SK-N-MC (cell line): ENCODE data around the gene SERPINA1.
"Not testable (repeated sequence)": the region's sequence is repeated elsewhere in the genome, so short reads cannot be mapped to it uniquely, and the experiment has no call there.

Experiments
- DNase-seq: peaks from one replicate; pipeline ENCODE4 v3.0.0-alpha.2; 2011; ENCODE audit warnings: low read depth, low spot score
- H3K27ac ChIP-seq: fragments of 200-600 bp; sonication (generic); 2 replicates; pipeline ENCODE4 v1.5.1; 2016; ENCODE audit warnings: mixed run types
- H3K36me3 ChIP-seq: fragments of 200-600 bp; sonication (generic); 2 replicates; pipeline ENCODE4 v1.6.1; 2017; ENCODE audit warnings: antibody characterized with exemption, low read length, mixed read lengths; ENCODE audit not compliant: insufficient read depth
- H3K4me3 ChIP-seq: fragments of 200-600 bp; sonication (generic); 2 replicates; pipeline ENCODE4 v1.5.1; 2016
- H3K9ac ChIP-seq: fragments of 200-600 bp; sonication (generic); 2 replicates; pipeline ENCODE4 v1.8.0; 2017; ENCODE audit warnings: mixed run types, mixed read lengths; ENCODE audit not compliant: insufficient read length
- H3K9me3 ChIP-seq: fragments of 200-600 bp; sonication (generic); 2 replicates; pipeline ENCODE4 v1.6.1; 2017; ENCODE audit warnings: low read depth, mild to moderate bottlenecking, antibody characterized with exemption, low read length, moderate library complexity, mixed read lengths
- EZH2 ChIP-seq: fragments of 200-600 bp; sonication (generic); IDR thresholded peaks from one replicate; pipeline ENCODE4 v1.6.1; 2017; ENCODE audit warnings: antibody characterized with exemption
- FOXP2 ChIP-seq: optimal IDR thresholded peaks from 2 replicates; pipeline ENCODE3; 2011; ENCODE audit warnings: mild to moderate bottlenecking, moderate library complexity; ENCODE audit not compliant: insufficient read depth; ENCODE audit errors: extremely low read length, control extremely low read depth
- POLR2AphosphoS5 ChIP-seq: IDR thresholded peaks from 2 replicates; pipeline ENCODE4 v1.6.1; 2012; ENCODE audit warnings: mild to moderate bottlenecking, low read depth, low read length, borderline replicate concordance

SERPINA1 gene

DNA sequence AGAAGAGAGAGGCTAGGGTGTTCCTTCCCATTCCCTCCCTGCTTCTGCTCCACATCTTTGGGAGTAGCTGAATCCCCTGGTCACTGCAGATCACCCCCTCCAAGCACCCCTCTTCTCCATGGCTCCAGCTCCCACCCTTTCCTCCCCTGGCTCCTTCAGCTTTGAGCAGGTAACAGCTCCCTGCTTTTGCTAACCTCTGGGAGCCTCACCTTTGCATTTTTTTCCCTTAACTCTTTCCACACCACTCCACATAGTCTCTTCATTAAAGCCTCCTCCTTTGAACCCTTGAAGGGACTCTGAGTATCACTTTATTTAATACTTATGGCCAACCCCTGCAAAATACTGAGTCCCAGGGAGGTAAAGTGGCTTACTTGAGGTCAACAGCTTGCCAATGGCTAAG lies 39.6 kb downstream of the SERPINA1 start:
- H3K9ac ChIP-seq, result no peak overlapping the region
- H3K4me3 ChIP-seq, result no peak overlapping the region
- H3K9me3 ChIP-seq, result no peaks in the 10 kb centered on the region
- DNase-seq, result no peak
- H3K27ac ChIP-seq, result no peak overlapping the region
- TF ChIP-seq FOXP2, result no peak
- TF ChIP-seq EZH2, result no peak
- no peaks in the 10 kb centered on the region for H3K36me3 ChIP-seq

GRCh38 chr14:94346841-94347240 lies 41.6 kb downstream of the SERPINA1 start:
- Histone ChIP-seq H3K9ac (no peak overlapping the region), H3K9me3 (no peaks in the 10 kb centered on the region), H3K36me3 (no peaks in the 10 kb centered on the region), H3K4me3 (no peak overlapping the region), H3K27ac (no peak overlapping the region)
- DNase-seq, result no peak
- no peak for TF ChIP-seq POLR2AphosphoS5
- TF ChIP-seq EZH2, result no peak
- no peak for TF ChIP-seq FOXP2

DNA sequence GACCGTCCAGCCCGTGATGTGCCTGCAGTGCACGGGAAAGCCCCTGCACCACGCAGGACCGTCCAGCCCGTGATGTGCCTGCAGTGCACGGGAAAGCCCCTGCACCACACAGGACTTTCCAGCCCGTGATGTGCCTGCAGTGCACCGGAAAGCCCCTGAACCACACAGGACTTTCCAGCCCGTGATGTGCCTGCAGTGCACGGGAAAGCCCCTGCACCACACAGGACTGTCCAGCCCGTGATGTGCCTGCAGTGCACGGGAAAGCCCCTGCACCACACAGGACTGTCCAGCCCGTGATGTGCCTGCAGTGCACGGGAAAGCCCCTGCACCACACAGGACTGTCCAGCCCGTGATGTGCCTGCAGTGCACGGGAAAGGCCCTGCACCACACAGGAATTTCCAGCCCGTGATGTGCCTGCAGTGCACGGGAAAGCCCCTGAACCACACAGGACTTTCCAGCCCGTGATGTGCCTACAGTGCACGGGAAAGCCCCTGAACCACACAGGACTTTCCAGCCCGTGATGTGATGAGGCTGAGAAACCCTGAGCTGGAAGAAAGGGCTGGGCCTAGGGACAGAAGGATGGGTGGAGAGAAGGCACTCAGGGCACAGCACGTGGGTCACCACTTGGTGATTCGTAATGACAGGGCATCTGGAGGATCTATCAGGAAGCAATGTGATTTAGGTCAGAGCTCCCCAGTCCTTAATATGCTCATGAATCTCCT lies 42.2 kb downstream of the SERPINA1 start:
- not testable (repeated sequence) for H3K4me3 ChIP-seq, H3K9me3 ChIP-seq, H3K27ac ChIP-seq, DNase-seq, H3K9ac ChIP-seq, H3K36me3 ChIP-seq

DNA sequence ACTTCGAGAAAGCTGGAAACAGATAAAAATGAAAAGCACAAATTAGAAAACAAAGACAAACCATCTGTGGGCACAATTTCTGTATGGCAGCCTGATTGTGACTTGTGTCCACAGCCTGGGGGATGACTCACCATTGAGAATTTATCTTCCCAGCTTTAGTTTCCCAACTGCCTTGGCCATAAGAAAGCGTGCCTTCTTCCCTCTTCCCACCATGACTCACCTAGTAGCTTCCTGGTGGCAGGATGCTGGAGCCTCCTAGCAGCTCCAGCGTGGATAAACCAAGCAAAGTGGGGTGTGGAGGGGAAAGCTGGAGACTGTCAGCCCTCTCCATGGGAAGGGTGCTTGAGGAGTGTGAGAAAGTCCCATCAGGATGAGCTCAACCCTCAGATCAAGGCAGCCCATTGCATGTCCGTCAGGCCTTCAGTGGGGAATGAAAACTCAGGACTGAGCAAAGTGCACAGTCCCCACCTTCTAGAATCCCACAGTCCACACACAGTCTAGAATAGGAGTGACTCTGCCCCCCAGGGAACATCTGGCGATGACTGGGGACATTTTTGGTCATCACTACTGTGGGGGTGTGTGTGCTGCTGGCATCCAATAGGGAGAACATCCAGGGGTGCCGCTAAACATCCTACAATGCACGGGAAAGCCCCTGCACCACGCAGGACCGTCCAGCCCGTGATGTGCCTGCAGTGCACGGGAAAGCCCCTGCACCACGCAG lies 42.9 kb downstream of the SERPINA1 start:
- no peaks in the 10 kb centered on the region for H3K9me3 ChIP-seq
- H3K4me3 ChIP-seq, result no peak overlapping the region
- TF ChIP-seq POLR2AphosphoS5 (no peak), FOXP2 (no peak), EZH2 (no peak)
- no peaks in the 10 kb centered on the region for H3K36me3 ChIP-seq
- no peak overlapping the region for H3K9ac ChIP-seq
- no peak for DNase-seq
- H3K27ac ChIP-seq, result no peak overlapping the region

DNA sequence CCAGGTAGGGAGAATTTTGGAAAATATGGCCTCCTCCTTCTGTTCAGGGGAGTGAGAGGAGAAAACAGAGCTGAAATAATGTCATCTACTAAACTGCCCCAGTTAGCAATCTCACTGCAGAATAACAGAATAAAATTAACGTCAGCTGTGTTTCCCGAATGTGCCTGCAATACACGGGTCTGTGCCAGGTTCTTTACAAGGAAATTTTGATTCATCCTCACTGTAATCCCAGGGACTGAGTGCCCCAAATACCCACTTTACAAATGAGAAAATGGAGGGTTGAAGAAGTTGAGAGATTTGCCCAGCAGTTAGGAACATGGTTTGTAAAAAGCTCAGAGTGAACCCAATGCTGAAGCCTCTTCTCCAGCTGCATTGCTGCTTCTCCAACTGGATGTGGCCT lies 44.0 kb downstream of the SERPINA1 start:
- no peak for DNase-seq
- H3K9me3 ChIP-seq, result no peaks in the 10 kb centered on the region
- no peak overlapping the region for H3K9ac ChIP-seq
- TF ChIP-seq FOXP2 (no peak), POLR2AphosphoS5 (no peak)
- H3K27ac ChIP-seq, result no peak overlapping the region
- H3K4me3 ChIP-seq, result no peak overlapping the region
- H3K36me3 ChIP-seq, result no peaks in the 10 kb centered on the region

DNA sequence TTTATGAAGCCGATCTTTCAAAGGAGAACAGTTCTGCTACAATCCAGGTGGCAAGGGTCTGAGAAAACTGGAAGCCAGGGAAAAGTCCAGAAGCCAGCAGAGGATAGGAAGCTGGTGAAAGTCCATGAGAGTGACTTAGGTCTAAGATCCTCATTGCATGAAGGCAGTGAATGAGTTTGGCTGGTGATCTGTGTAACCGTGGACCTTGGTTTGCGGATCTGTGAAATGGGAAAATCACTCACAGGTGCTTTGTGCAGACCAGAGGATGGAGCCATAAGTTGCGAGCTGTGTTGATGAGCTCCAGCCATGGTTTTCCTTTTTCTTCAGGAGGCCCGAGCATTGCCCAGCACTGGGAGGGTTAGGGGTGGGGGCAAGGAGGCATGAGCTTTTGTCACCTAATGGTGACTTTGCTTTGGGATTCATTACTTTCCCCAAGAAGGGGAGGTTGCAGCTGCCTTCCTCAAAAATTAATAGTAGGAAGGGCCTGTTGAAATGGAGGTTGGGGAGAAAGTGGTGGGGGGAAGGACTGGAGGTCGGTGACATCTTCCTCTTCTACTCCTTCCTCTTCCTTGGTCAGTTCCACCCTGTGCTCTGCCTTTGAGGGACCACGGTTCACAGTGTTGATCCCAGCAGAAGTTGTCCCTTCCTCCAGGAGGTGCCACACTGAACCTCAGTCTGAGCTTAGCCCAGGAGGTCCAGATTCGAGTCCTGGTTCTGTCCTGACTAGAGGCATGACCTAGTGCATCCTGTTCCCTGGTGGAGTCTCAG lies 45.0 kb downstream of the SERPINA1 start:
- Histone ChIP-seq H3K4me3 (no peak overlapping the region), H3K27ac (no peak overlapping the region), H3K9ac (no peak overlapping the region), H3K36me3 (no peaks in the 10 kb centered on the region), H3K9me3 (no peaks in the 10 kb centered on the region)
- no peak for DNase-seq
- no peak for TF ChIP-seq POLR2AphosphoS5
- TF ChIP-seq FOXP2, result no peak
- TF ChIP-seq EZH2, result no peak

DNA sequence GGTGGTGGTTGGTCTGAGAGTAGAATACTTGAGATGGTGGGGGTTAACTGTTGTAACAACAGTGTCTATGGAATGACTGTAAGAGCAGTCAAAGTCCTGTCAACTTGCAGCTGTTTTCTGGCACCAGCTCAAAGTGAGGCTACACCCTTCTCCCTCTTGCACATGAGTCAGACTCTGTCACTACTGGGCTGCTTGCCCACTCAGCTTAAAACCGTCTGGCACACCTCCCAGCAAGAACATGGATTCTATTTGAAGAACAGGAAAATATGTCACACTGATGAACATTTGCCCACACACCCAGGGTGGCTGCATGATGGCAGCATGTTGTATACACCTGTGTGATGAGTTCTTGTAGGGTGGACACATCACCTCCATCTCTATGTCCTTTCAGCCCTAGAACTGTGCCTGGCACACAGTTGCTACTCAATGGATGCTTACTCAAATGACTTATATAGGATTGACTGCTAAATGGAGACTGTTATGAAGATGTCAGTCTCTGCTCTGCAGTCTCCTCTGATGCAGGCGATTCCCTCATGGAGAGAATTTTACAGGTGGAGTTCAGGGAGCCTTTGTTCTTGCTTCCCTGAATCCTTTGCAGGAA lies 46.0 kb downstream of the SERPINA1 start:
- TF ChIP-seq EZH2 (no peak), POLR2AphosphoS5 (no peak), FOXP2 (no peak)
- Histone ChIP-seq H3K4me3 (no peak overlapping the region), H3K27ac (no peak overlapping the region), H3K36me3 (no peaks in the 10 kb centered on the region), H3K9me3 (no peaks in the 10 kb centered on the region), H3K9ac (no peak overlapping the region)
- no peak for DNase-seq

DNA sequence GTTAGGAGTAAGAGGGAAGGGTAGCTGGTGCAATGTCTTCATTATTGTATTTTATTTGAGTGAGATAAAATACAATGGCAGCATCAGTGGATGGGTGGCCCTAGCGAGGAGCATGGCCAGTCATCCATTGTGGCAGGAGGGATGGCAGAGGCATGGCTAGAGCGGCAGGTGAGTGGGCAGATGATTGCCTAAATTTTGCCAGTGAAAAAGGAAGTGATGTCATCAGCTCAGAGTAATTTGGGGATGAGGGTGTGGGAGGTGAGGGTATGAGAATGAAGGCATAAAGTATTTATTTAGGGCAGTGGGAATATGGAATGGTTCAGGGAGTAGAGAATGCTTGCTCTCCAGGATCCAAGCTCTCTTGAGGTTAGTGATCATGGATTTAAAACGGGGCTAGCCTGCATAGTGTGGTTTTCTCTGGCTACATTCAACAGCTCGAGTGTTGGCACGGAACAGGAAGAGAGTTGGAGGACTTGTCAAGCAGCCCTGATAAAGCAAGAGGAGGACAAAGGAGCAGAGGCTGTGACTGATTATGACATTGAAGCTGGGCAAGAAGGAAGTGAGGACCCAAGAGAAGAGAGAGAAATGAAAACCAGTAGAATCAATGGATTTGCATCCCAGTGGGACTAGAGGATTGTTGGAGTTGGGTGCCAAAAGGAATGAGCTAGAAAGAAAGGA lies 46.6 kb downstream of the SERPINA1 start:
- Histone ChIP-seq H3K9me3 (no peaks in the 10 kb centered on the region), H3K9ac (no peak overlapping the region), H3K4me3 (no peak overlapping the region), H3K27ac (no peak overlapping the region), H3K36me3 (no peaks in the 10 kb centered on the region)
- TF ChIP-seq FOXP2 (no peak), POLR2AphosphoS5 (no peak), EZH2 (no peak)
- no peak for DNase-seq
